Lung microvascular endothelial cell (primary cell): Measurements from ENCODE around the gene PRPS1L1. TPM values are rescaled to one million over a fixed set of nuclear protein-coding genes. Genes with fewer than 3 reads are reported as not detected.

Experiments used
- DNase-seq, 2 donors: peaks; one replicate each; pipeline versions ENCODE4 v3.0.0 to v3.0.0-alpha.2; 2010; ENCODE audit warnings: low read depth in 2 of 2
- total RNA-seq: library from RNA; depleted of rRNA; stranded (reverse); fragments of >200 nt; gene quantifications from 2 replicates; pipeline ENCODE4 v1.2.1, GENCODE V29; 2014

PRPS1L1 gene
- total RNA-seq, 1 donor from 2014 or later = not detected

GRCh38 chr7:18016547-18017444 is 10.8 kb downstream of the PRPS1L1 start:
- DNase-seq = no peak

GRCh38 chr7:18013936-18014335 is 13.7 kb downstream of the PRPS1L1 start:
- peak in 1 of 2 donors; percentile 3 for DNase-seq

GRCh38 chr7:18004372-18004771 is 23.3 kb downstream of the PRPS1L1 start:
- DNase-seq = no peak

- DNase-seq = no peak
Measured at GRCh38 chr7:18003286-18003994, 24.2 kb downstream of the PRPS1L1 start.

- no peak for DNase-seq
Measured at GRCh38 chr7:17998692-17999091, 29.0 kb downstream of the PRPS1L1 start.

GRCh38 chr7:17996442-17997223 is 31.0 kb downstream of the PRPS1L1 start:
- DNase-seq = no peak

- DNase-seq = no peak
Measured at GRCh38 chr7:17996040-17996439, 31.6 kb downstream of the PRPS1L1 start.

GRCh38 chr7:17994079-17994850 is 33.4 kb downstream of the PRPS1L1 start:
- no peak for DNase-seq

- DNase-seq = peak in 1 of 2 donors; percentile 32
Measured at GRCh38 chr7:17991866-17992648, 35.6 kb downstream of the PRPS1L1 start.

GRCh38 chr7:17990761-17991160 is 36.9 kb downstream of the PRPS1L1 start:
- DNase-seq = no peak

- DNase-seq = peak in 1 of 2 donors; percentile 32
Measured at GRCh38 chr7:17989546-17989945, 38.1 kb downstream of the PRPS1L1 start.

GRCh38 chr7:17988858-17989257 is 38.8 kb downstream of the PRPS1L1 start:
- DNase-seq = no peak

- DNase-seq = no peak
Measured at GRCh38 chr7:17988141-17988540, 39.5 kb downstream of the PRPS1L1 start.

GRCh38 chr7:17986851-17987250 is 40.8 kb downstream of the PRPS1L1 start:
- DNase-seq = peak in 1 of 2 donors; percentile 2

- DNase-seq = no peak
Measured at GRCh38 chr7:17985473-17986239, 42.0 kb downstream of the PRPS1L1 start.

GRCh38 chr7:17984288-17984687 is 43.4 kb downstream of the PRPS1L1 start:
- no peak for DNase-seq

- DNase-seq = no peak
Measured at GRCh38 chr7:17983221-17984062, 44.2 kb downstream of the PRPS1L1 start.

GRCh38 chr7:17976952-17977351 is 50.7 kb downstream of the PRPS1L1 start:
- DNase-seq = no peak
